HCT116 (cell line): Measurements from ENCODE around the gene SLC7A9. TPM values are rescaled to one million over a fixed set of nuclear protein-coding genes. Genes with fewer than 3 reads are reported as not detected.

Experiments used
- ATAC-seq: fragments of 200-7000 bp; cut with Tn5 transposase; 2 replicates; pipeline ENCODE4 v1.9.1; 2020; ENCODE audit warnings: mild to moderate bottlenecking, moderate library complexity
- BruUV-seq: library from RNA; stranded (reverse); fragments of 400-500 nt; replicated peaks from 2 replicates; lab custom pipeline; 2021; lab: Mats Ljungman, UMichigan
- CTCF ChIA-PET: fragments of 300-600 bp; sonication (Branson Sonifier 250); formaldehyde crosslinking; loops from one replicate; lab custom pipeline; 2021; ENCODE audit warnings: antibody characterized with exemption; lab: Charles Lee
- POLR2A ChIA-PET: fragments of 300-600, 350-600 bp; sonication (Branson Sonifier 250); formaldehyde crosslinking; loops from one replicate; lab custom pipeline; 2021; ENCODE audit warnings: antibody characterized with exemption; lab: Charles Lee
- RAD21 ChIA-PET, 2 experiments: fragments of 300-600 bp; sonication (Branson Sonifier 250); formaldehyde crosslinking; loops; one replicate each; lab custom pipeline; 2023; ENCODE audit warnings: low total read pairs in 2 of 2; ENCODE audit not compliant: uncharacterized antibody in 2 of 2, unreplicated experiment in 2 of 2, low non-redundant PET in 1 of 2; lab: Charles Lee
- DNase-seq: peaks from one replicate; pipeline ENCODE4 v3.0.0-alpha.2; 2010; ENCODE audit warnings: low read depth, low spot score
- H2AFZ ChIP-seq: fragments of 200-600 bp; shearing (Covaris generic), sonication (generic); 2 replicates; pipeline ENCODE4 v1.6.1; 2017; ENCODE audit warnings: low read depth, mixed run types, mixed read lengths, antibody characterized with exemption, low read length; ENCODE audit not compliant: poor library complexity, severe bottlenecking
- H3K27ac ChIP-seq: 2 replicates; pipeline ENCODE4 v1.5.1; 2012; ENCODE audit warnings: low read depth, low read length
- H3K27me3 ChIP-seq: fragments of 200-600 bp; sonication (generic); 2 replicates; pipeline ENCODE4 v1.6.1; 2016; ENCODE audit warnings: mixed run types, low read length, mixed read lengths; ENCODE audit not compliant: insufficient read depth
- H3K36me3 ChIP-seq, 2 experiments: fragments of 200-500 bp in 1 of 2; fragments of 200-600 bp in 1 of 2; sonication (Bioruptor generic) in 1 of 2; sonication (generic) in 1 of 2; 2 replicates each; pipeline versions ENCODE4 v1.5.1 to v1.6.1; 2014 to 2016; ENCODE audit warnings: low read length in 2 of 2, inconsistent platforms in 1 of 2, mixed read lengths in 1 of 2, mixed run types in 1 of 2; ENCODE audit not compliant: insufficient read depth in 2 of 2, control insufficient read depth in 1 of 2
- H3K4me1 ChIP-seq, 2 experiments: fragments of 200-600 bp in 1 of 2; sonication (generic) in 1 of 2; 2 replicates each; pipeline versions ENCODE4 v1.5.1 to v1.6.1; 2012 to 2017; ENCODE audit warnings: low read length in 2 of 2, inconsistent platforms in 1 of 2, mild to moderate bottlenecking in 1 of 2, mixed read lengths in 1 of 2, mixed run types in 1 of 2, moderate library complexity in 1 of 2; ENCODE audit not compliant: insufficient read depth in 2 of 2, control insufficient read depth in 1 of 2
- H3K4me2 ChIP-seq: fragments of 200-600 bp; sonication (generic); 2 replicates; pipeline ENCODE4 v1.6.1; 2017; ENCODE audit warnings: mixed run types, low read length, mixed read lengths
- H3K4me3 ChIP-seq, 2 experiments: fragments of 200-600 bp in 1 of 2; sonication (generic) in 1 of 2; replicated peaks in 1 of 2; 2 replicates each; pipeline ENCODE4 v1.5.1; 2011 to 2016; ENCODE audit warnings: low read length in 2 of 2, control low read depth in 1 of 2, low read depth in 1 of 2, mild to moderate bottlenecking in 1 of 2, mixed read lengths in 1 of 2, mixed run types in 1 of 2
- H3K79me2 ChIP-seq: fragments of 200-600 bp; sonication (generic); 2 replicates; pipeline ENCODE4 v1.6.1; 2017; ENCODE audit warnings: mild to moderate bottlenecking, mixed run types, low read length, moderate library complexity, mixed read lengths; ENCODE audit not compliant: insufficient read depth
- H3K9ac ChIP-seq: fragments of 200-600 bp; sonication (generic); 2 replicates; pipeline ENCODE4 v1.6.1; 2016; ENCODE audit warnings: low read length, mixed read lengths
- H3K9me2 ChIP-seq: fragments of 200-600 bp; sonication (generic), shearing (Covaris generic); 2 replicates; pipeline ENCODE4 v1.6.1; 2017; ENCODE audit warnings: mixed run types, mild to moderate bottlenecking, moderate library complexity; ENCODE audit not compliant: insufficient read depth
- H3K9me3 ChIP-seq, 2 experiments: fragments of 200-500 bp in 1 of 2; fragments of 200-600 bp in 1 of 2; sonication (Bioruptor generic) in 1 of 2; sonication (generic) in 1 of 2; 2 replicates each; pipeline ENCODE4 v1.6.1; 2014 to 2017; ENCODE audit warnings: low read length in 2 of 2, mixed read lengths in 2 of 2, inconsistent platforms in 1 of 2, low read depth in 1 of 2, mild to moderate bottlenecking in 1 of 2, mixed run types in 1 of 2, moderate library complexity in 1 of 2; ENCODE audit not compliant: control insufficient read depth in 1 of 2, insufficient read depth in 1 of 2
- H4K20me1 ChIP-seq: fragments of 200-600 bp; sonication (generic), shearing (Covaris generic); 2 replicates; pipeline ENCODE4 v1.6.1; 2017; ENCODE audit warnings: mixed run types, mild to moderate bottlenecking, moderate library complexity; ENCODE audit not compliant: insufficient read depth
- CBX3 ChIP-seq: IDR thresholded peaks from 2 replicates; pipeline ENCODE4 v1.6.1; 2012; ENCODE audit warnings: low read depth
- CEBPB ChIP-seq: IDR thresholded peaks from 2 replicates; pipeline ENCODE4 v1.6.1; 2012; ENCODE audit warnings: low read depth
- CTCF ChIP-seq, 3 experiments: fragments of 200-600 bp in 1 of 3; sonication (generic) in 1 of 3; IDR thresholded peaks in 2 of 3; conservative IDR thresholded peaks in 1 of 3; 2 replicates each; pipeline ENCODE4 v1.5.1; 2012 to 2017; ENCODE audit warnings: low read depth in 2 of 3, low read length in 2 of 3, antibody characterized with exemption in 1 of 3, borderline replicate concordance in 1 of 3, control low read depth in 1 of 3, mild to moderate bottlenecking in 1 of 3, mixed read lengths in 1 of 3, mixed run types in 1 of 3, moderate library complexity in 1 of 3; ENCODE audit not compliant: insufficient read depth in 1 of 3
- EGR1 ChIP-seq: IDR thresholded peaks from 2 replicates; pipeline ENCODE4 v1.6.1; 2012; ENCODE audit warnings: low read depth
- ELF1 ChIP-seq: IDR thresholded peaks from 2 replicates; pipeline ENCODE4 v1.6.1; 2012; ENCODE audit warnings: low read depth, borderline replicate concordance
- EZH2phosphoT487 ChIP-seq: fragments of 200-600 bp; IDR thresholded peaks from 2 replicates; pipeline ENCODE4 v1.6.1; 2018; ENCODE audit warnings: antibody characterized with exemption, borderline replicate concordance
- FOSL1 ChIP-seq: IDR thresholded peaks from 2 replicates; pipeline ENCODE4 v1.6.1; 2012; ENCODE audit warnings: low read depth
- JUND ChIP-seq: IDR thresholded peaks from 2 replicates; pipeline ENCODE4 v1.6.1; 2012
- POLR2A ChIP-seq: IDR thresholded peaks from 2 replicates; pipeline ENCODE4 v1.7.0; 2011; ENCODE audit warnings: borderline replicate concordance; ENCODE audit not compliant: insufficient read depth, insufficient read length; ENCODE audit errors: extremely low read depth
- POLR2AphosphoS5 ChIP-seq: IDR thresholded peaks from 2 replicates; pipeline ENCODE4 v1.6.1; 2011; ENCODE audit warnings: mild to moderate bottlenecking, low read depth, low read length, moderate library complexity
- SIN3A ChIP-seq: IDR thresholded peaks from 2 replicates; pipeline ENCODE4 v1.6.1; 2012; ENCODE audit warnings: low read depth
- SP1 ChIP-seq: IDR thresholded peaks from 2 replicates; pipeline ENCODE4 v1.6.1; 2012; ENCODE audit warnings: low read depth
- SRF ChIP-seq: IDR thresholded peaks from 2 replicates; pipeline ENCODE4 v1.6.1; 2012; ENCODE audit warnings: low read depth
- TCF7L2 ChIP-seq: IDR thresholded peaks from 2 replicates; pipeline ENCODE4 v1.7.0; 2011; ENCODE audit warnings: borderline replicate concordance, inconsistent platforms; ENCODE audit not compliant: insufficient read depth, insufficient read length; ENCODE audit errors: extremely low read depth
- YY1 ChIP-seq: IDR thresholded peaks from 2 replicates; pipeline ENCODE4 v1.6.1; 2011; ENCODE audit warnings: low read length, low read depth, moderate library complexity, mild to moderate bottlenecking; ENCODE audit not compliant: insufficient replicate concordance; ENCODE audit errors: extremely low read depth
- ZFX ChIP-seq: fragments of 450-650 bp; IDR thresholded peaks from 2 replicates; pipeline ENCODE4 v1.6.1; 2017
- ZNF274 ChIP-seq: fragments of 200-500 bp; sonication (Bioruptor generic); IDR thresholded peaks from 2 replicates; pipeline ENCODE4 v1.6.1; 2014; ENCODE audit warnings: mild to moderate bottlenecking, low read depth, low read length, inconsistent platforms
- intact Hi-C: fragments of 100-400 bp; cut with micrococcal nuclease; formaldehyde crosslinking; loops from 2 replicates; pipeline ENCODE4 v1.10.0; 2022
- total RNA-seq: library from RNA; stranded (reverse); gene quantifications from one replicate; pipeline ENCODE4 v1.2.1, GENCODE V29; 2021; ENCODE audit not compliant: unreplicated experiment

SLC7A9 gene
- total RNA-seq, 1 experiment from 2014 or later: 0.42 TPM

- CTCF ChIA-PET: no interaction called here
These were observed 503 bp upstream of the SLC7A9 start for GRCh38 chr19:32869966-32870573.

More at GRCh38 chr19:32869966-32870573, 503 bp upstream of the SLC7A9 start:
- H3K9me2 ChIP-seq: no peaks in the 10 kb centered on the region
- no peaks in the 10 kb centered on the region for H3K27me3 ChIP-seq
- intact Hi-C loops: no loop called here
- H3K36me3 ChIP-seq: no peaks in the 10 kb centered on the region
- H3K4me2 ChIP-seq: no peak overlapping the region
- no peaks in the 10 kb centered on the region for H4K20me1 ChIP-seq
- no peak for ATAC-seq
- no peak for TF ChIP-seq EGR1
- TF ChIP-seq ZFX: no peak
- TF ChIP-seq EZH2phosphoT487: no peak
- no peak for TF ChIP-seq SP1
- TF ChIP-seq YY1: no peak
- TF ChIP-seq JUND: no peak
- TF ChIP-seq SRF: no peak
- TF ChIP-seq ZNF274: no peak
- TF ChIP-seq POLR2A: no peak
- no peak for TF ChIP-seq TCF7L2
- no peak for TF ChIP-seq CEBPB
- TF ChIP-seq FOSL1: no peak
- TF ChIP-seq SIN3A: no peak
- no peak for TF ChIP-seq ELF1
- no peak for TF ChIP-seq CBX3
- no peak for TF ChIP-seq CTCF (IDR thresholded peaks at IDR 0.05 in 2 of 3, conservative IDR thresholded peaks at IDR 0.05 in 1 of 3; ENCODE audit: borderline replicate concordance in 1 of 3, insufficient read depth in 1 of 3, low read depth in 2 of 3, low read length in 2 of 3)
- no peak for TF ChIP-seq POLR2AphosphoS5
- H3K4me3 ChIP-seq: no peak overlapping the region
- no peak for DNase-seq
- RAD21 ChIA-PET: no interaction called here
- H2AFZ ChIP-seq: no peak overlapping the region
- no peak overlapping the region for H3K9ac ChIP-seq
- no peaks in the 10 kb centered on the region for H3K79me2 ChIP-seq
- no peak overlapping the region for H3K27ac ChIP-seq
- POLR2A ChIA-PET: no interaction called here
- H3K4me1 ChIP-seq: no peaks in the 10 kb centered on the region
- BruUV-seq: no TSS peak
- no peaks in the 10 kb centered on the region for H3K9me3 ChIP-seq
